Measurements from ENCODE around the gene MYO1H.

DNA sequence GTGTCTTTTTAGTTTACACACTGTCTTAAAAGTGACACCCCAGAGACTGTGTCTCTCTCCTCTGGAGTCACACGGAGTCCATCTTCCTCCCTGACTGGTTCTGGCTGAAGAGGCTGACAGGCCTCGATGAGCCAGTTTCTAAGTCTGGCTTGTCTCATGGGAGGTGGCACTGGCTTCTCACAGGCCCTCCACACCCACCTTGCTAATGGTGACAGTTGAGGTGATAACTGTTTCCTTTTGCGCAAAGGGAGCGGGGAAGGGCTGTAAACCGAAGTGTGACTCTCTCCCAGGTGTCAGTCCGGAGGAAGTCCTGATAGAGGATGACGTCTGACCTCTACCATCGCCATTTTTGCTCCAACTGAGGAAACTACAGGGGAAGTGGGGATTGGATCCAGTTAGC, 99.2 kb downstream of the MYO1H start:
- TF ChIP-seq, protein P1, sequence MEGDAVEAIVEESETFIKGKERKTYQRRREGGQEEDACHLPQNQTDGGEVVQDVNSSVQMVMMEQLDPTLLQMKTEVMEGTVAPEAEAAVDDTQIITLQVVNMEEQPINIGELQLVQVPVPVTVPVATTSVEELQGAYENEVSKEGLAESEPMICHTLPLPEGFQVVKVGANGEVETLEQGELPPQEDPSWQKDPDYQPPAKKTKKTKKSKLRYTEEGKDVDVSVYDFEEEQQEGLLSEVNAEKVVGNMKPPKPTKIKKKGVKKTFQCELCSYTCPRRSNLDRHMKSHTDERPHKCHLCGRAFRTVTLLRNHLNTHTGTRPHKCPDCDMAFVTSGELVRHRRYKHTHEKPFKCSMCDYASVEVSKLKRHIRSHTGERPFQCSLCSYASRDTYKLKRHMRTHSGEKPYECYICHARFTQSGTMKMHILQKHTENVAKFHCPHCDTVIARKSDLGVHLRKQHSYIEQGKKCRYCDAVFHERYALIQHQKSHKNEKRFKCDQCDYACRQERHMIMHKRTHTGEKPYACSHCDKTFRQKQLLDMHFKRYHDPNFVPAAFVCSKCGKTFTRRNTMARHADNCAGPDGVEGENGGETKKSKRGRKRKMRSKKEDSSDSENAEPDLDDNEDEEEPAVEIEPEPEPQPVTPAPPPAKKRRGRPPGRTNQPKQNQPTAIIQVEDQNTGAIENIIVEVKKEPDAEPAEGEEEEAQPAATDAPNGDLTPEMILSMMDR (IDR thresholded peaks at IDR 0.05): no peak
- TF ChIP-seq EZH2 (IDR thresholded peaks at IDR 0.05) (no peak), EZH2phosphoT487 (IDR thresholded peaks at IDR 0.05) (no peak)

Data from neural progenitor cell (in vitro differentiated cells).